ENCODE measurements around the gene WWOX. TPM values are rescaled to one million over a fixed set of nuclear protein-coding genes. Genes with fewer than 3 reads are reported as not detected.

WWOX gene
- polyA plus RNA-seq, 3 donors, result 36.4 to 36.6 (median 36.5) TPM

DNA sequence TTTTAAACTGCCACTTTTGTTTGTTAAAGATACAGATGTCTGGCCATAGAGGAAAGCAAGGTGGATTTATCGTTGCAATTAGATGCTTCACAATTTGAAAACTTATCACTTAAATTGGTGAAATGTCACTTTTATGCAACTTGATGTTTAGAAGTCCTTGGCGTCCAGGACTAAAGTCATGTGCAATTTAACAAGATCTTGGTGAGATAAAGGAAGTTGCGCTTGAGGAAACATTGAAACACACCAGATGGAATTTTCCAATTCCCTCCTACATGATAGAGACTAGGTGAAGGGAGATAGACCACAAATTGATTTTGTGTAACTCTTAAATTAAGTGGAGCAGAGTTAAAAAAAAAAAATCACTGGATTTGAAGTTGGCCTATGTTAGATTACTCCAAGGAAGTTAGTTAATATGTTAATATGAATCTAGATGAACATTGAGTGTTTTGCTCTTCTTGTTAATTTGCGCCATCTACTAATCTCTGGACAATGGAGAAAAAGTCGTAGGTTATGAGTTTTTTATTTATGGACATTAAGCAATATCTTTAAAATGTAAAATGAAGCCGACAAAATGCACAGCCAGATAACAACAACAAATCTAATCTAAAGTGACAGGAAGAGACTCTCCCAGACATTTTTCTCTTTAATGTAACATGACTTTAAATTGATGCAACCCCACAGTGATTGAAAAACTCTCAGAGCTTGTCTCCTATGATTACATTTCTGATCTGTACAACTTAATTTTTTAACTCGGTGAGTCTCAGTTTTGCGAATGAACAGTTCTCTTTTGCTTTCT, 119.6 kb downstream of the WWOX start:
- DNase-seq, result no peak

DNA sequence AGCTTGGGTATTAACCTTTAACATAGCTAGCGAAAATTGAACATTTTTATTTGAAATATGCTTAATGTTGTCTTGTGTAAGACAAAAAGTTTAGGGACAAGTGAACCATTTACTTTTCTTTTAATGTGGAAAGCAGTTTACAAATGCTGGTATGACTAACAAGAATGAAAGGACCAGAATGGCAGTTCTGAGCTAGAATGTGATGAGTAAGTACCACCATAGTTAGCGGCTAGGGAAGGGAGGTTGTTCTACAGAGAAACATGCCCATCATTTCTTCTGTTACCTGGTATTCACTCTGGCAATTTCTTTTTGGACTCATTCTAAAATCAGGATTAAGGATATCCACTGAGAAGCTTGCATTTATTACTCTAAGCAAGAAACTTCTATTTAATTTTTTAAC, 121.1 kb downstream of the WWOX start:
- no peak for DNase-seq

DNA sequence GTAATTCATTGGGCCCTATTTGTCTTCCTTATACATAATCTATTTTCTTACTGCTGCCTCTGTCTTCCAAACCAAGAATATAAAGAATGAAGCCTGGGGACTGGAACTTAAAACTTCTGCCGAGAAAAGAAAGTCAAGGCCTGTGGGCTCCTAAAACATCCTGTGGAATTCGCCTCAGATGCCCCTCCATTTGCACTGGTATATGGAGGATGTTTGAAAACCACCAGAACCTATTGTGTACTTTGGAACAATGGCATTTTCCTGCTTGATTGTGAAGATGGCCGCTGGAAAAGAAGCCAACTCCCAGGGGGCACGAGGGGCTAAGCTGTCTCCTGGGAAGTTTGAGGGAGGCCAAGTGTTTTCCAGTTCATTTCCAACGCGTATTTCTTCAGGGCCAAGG, 122.4 kb downstream of the WWOX start:
- DNase-seq, result no peak

DNA sequence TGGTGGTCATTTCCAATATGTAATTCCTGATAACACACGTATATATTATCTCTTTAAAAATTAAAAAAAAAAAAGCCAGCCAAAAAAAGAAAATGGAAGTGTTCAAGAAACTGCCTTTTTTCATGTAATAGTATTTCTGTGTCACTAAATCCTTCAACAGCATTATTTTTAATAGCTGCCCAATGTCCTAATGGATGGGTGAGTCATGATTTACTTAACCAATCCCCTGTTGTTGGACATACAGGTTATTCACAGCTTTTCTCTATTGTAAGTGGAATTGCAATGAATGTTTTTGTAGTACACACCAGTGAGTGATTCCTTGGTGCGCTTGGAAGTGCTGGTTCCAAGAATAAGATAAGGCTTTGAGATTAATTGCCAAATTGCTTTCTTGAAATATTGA, 124.9 kb downstream of the WWOX start:
- DNase-seq, result no peak

DNA sequence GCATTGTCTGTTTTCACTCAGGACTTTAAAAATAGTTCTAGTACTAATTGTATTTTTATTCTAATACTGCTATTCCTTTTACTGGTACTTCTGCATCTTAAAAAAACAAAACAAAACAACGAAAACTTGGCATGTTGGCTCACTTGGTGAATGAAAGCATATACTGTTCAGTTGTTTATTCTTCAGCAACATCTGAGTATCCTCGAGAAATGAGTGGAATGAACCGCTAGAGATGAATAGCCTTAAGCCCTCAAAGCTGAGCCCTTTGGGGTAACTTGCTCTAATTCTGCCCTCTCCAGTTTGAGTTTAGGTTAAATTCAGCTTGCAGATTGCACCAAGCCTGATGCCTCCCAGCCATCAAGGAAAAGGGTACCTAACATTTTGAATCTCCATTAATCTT, 126.5 kb downstream of the WWOX start:
- no peak for DNase-seq

DNA sequence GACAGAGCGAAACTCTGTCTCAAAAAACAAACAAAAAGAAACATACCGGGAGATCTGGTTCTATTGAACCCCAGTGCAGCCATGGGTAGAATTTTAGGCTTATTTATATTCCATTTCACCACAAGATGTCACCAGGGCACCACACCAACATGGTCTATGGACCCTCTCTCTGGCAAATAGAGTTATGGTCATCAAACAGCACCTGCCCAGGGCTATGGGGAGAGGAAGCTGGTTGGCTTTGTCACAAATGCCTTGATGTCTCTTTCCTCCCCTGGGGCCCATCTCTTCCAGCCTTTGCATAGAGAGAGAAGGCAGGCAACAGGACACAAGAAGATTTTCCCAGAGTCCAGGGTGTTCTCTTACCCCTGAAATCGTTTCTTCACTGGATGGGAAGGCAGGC, 128.4 kb downstream of the WWOX start:
- no peak for DNase-seq

DNA sequence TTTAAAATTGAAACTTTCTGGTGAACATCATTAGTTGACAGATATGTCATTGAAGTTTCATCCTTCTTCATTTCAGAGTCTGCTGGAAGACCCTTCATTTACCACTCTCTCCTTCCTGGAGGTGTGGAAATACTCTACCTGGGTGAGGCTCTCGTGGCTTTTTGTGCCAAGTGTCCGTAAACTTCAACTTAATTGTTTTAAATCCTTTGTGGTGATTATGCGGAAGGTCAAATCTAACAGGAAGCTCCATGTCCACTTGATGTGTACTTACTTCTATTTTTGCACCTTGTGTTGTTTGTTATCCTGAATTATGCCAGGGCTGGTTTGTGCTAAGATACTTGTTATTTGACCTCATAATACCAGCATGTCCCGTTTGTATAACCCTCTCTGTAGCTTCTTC, 129.2 kb downstream of the WWOX start:
- no peak for DNase-seq

DNA sequence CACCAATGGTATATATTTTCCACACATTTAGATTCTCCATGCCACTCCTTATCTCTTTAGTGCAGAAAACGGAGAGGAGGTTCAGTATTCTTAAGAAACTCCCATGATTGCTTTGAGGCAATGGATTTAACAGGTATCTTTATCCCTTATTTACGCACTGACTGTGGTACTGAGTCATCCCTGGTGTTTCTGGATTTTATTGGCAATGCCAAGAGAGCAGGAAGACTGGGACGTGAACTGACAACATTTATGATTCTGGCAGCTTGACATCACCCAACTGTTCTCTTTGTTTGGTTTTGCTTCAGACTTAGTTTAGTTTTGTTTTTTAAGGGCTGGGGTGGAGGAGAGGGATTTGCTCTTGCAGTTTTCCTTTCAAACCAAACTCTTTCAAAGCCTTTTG, 131.4 kb downstream of the WWOX start:
- DNase-seq, result no peak

DNA sequence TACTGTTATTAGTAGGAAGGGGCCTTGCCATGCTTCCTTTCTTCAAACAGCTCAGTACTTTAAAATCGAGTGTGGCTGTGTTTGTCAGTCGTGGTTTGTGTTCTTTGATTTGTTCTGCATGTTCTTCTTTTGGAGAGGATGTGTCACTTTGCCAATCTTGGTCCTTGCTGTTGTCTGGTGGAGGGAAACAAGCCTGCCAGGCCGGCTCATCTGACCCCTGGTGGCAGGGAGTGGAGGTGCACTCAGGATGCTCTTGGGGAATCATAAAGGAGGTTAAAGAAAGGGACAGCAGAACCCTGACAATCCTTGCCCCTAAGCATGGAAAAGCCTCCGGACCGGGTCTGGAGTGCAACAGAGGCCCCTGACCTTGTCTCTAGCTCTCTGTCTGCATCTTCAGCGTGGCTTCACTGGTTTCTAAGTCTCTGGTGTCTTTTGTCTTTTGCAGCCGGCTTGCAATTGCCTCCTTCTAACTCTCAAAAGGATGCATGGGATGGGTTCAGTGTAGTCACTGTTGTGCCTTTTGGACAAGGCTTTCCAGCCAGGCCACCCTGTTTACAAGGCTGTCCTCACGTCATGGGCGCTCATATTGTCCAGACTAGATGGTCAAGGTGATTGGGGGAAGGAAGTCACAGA, 135.8 kb downstream of the WWOX start:
- DNase-seq, result no peak

DNA sequence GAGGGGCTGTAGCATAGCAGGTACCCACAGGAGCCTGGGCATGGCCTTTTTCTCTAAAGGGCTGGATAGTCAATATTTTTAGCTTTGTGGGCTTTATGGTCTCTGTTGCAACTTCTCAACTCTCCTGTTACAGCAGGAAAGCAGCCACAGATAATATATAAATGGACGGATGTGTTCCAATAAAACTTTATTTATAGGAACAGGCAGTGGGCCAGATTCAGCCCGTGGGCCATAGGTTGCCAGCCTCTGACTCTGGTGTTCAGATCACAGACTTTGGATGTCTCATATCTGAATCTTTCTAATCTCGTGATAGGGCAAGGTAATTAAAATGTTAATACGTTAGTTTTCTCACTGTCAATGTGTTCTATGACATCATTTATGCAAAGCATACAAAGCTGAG, 136.4 kb downstream of the WWOX start:
- no peak for DNase-seq

DNA sequence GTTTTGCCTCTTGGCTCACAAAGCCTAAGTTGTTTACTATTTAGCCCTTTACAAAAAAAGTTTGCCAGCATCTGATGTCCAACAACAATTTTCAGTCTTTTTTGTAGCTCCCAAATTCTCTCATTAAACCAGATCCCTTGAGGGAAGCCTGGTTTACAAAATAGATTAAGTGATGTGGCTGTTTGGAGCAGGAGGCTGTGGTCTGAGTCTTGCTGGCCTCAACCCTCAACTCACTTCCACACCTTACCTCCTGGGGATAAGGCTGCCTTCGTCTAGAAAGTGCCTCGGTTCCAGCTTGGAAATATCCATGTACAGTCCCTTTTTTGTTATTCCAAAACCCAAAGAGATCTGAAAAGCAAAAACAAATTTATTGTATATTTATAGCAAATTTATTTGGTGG, 138.4 kb downstream of the WWOX start:
- no peak for DNase-seq

DNA sequence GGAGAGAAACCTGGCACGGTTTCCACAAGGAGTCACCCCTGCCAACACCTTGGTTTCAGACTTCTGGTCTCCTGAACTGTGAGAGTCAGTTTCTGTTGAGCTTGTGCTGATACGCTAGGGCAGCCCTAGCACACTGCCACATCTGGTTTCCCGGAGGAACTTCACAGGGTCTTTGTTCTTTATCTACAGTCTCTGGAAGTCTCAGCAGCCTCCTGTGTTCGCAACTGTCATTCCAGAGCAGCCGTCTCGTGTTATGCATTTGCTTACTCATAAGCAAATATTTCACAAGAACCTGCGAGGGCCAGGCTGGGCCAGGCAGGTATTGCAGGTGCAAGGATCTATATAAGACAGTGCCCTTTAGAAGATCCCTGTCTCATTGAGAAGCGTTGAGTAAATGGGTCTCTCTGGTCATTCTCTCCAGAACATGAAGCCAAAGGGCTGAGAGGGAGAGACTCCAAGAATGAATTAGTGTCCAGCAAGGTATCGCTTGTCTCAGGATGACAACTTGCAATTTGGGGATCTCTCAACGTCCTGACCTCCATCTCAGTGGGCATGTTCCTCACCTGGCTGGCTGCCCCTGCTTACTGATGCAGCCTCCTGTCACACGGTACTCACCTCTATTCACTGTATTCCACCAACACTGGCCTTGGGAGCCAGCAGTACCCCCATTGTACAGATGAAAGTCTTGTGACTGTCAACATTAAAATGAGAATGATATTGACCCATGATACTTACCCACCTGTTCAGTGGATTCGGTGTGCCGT, 141.2 kb downstream of the WWOX start:
- DNase-seq, result no peak

DNA sequence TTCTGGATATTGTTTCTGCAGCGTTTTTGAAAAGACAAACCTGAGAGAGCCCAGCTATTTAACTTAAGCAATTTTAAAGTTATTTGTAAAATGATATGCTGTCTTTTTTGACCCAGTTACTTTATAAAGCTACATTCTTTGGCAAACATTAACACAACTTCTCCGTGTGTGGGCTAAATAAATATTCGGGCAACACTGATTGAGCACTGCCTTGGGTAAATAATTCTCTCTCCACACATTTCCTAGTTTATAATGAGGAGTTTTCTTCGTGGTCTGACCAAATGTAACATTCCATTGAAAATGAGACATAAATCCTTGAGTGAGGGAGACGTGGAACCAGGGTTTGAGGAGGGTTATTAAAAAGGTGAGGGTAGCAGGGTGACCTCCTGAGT, 142.8 kb downstream of the WWOX start:
- no peak for DNase-seq

DNA sequence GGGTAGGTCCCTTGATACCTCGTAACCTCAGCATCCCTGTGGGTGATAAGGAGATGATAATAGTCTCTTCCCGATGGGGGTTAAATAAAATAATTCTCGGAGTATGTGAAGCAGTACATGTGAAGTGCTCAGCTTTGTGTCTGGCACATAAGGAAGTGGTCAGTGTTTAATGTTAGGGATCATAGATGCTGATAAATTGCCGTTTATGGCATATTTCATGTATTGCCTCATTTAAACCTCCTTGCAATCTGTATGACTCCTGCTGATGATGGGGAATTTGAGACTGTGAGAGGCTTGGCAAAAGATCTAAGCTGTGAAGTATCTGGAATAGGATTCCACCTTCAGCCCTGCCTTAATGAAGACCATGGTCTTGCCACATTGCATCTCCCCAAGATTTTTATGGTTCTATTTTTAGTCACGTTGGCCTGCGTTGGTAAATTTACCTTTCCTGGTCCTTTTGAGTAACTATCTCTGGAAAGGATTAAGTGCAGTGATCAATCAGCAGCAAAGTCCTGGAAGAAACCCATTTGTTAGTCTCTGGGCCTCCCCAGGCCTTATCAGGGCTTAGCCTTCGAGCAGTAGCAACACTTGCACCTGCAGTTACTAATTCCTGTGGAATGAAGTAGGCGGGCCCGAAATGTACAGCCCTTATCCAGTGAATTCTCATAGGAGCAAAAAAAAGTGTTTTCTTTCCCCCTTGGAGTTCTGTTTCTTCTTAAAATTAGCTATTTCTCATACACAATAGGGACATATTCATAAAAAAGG, 144.9 kb downstream of the WWOX start:
- DNase-seq, result no peak

DNA sequence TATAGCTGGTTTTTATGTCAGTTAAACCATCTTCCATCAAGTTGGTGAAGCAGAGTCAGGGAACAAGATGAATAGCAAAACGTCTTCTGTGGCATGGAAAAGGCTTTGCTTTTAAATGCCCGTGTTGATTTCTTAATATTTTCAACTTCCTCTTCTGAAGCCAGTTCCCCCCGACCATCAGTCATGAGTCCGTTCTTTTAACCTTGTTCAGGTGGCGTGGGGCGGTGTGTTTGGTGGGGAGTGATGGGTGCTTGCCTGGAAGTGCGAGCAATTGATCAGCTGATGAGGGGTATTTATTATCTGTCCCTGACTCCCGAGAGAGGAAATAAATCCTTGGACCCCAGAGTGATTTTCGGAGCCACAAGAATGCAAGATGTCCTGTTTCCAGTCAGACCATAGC, 147.1 kb downstream of the WWOX start:
- DNase-seq, result no peak

DNA sequence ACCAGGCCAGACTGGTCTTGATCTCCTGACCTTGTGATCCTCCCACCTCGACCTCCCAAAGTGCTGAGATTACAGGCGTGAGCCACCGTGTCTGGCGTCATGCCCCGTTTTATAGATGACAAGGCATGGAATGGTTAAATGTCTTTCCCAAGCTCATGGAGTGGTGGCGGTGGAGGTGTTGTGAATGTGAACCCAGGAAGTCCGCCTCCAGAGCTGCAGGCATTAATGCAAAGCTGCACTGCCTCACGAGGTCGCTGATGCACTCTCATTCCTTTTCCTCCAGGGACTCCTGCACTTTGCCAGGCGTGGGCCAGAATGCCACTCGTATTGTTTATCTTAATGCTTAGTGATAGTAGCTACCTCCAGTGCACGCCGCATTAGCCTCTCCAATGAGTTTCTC, 149.6 kb downstream of the WWOX start:
- no peak for DNase-seq

DNA sequence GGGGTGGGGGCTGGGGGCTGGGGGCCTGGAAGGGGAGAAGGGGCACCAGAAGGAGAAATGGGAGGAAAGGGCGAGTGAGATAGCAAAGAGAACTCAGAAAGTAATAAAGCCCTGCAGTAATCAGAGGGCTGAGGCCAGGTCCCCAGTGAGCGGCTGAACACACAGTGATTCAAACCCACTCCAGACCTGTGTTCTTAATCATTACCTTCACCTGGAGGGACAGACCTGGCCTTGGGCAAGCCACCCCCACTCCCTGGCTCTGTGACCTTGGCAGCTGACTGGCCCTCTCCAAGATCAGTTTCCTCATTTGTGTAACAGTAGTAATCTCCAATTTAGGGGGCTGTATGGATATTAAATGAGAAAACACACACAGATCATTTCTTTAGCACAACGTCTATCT, 150.4 kb downstream of the WWOX start:
- DNase-seq, result no peak

DNA sequence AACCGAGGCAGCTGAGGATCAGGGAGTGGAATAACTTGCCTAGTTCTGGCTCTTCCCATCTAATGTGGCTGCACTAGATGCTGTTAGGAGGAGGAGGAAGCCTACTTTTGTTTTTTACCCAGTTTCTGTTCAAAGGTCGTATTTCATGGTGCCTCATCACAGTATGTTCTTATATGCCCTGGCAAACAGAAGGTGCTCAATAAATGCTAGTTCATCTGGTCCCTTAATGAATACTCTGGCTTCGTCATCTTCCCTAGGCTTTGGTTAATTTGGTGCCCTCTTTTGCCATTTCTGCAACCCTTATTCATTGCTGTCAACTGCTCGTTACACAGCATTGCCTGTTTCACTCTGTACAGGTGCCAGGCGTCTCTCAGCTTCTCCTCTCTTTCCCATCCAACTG, 151.7 kb downstream of the WWOX start:
- DNase-seq, result no peak

DNA sequence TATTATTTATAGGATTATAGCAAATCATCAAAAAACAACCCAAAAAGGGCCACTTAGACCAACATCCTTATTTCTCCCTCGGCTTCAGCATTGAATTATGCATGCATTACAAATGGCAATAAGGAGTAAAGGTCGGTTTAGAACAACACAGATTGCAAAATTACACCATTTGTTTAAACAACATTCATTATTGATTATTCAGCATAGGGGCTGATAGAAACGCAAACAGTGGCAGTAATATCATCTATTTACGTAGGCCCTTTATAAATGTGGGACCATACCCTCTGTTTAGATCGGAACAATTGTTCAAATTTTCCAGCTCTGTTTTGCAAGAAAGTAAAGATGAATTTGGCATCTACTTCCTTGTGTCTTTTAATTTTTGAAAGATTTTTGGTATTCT, 153.3 kb downstream of the WWOX start:
- no peak for DNase-seq

DNA sequence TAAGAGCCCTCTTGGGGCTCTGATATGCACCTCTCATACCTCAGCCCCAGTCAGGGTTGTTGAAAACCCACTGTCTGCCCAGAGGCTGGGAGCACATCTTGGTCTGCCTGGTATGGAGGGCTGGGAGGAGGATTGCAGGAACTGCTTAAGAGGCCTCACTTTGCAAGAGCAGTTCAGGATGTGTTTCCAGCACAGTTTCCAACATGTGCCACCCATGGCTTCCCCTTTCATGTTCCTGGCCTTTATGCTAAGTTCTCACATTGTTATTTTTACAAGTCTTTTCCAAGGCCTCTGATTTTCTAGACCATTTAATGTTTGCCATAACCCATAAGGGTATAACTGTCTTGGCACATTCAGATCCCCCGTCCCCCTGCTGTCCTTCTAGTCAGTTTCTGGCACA, 155.4 kb downstream of the WWOX start:
- DNase-seq, result no peak

DNA sequence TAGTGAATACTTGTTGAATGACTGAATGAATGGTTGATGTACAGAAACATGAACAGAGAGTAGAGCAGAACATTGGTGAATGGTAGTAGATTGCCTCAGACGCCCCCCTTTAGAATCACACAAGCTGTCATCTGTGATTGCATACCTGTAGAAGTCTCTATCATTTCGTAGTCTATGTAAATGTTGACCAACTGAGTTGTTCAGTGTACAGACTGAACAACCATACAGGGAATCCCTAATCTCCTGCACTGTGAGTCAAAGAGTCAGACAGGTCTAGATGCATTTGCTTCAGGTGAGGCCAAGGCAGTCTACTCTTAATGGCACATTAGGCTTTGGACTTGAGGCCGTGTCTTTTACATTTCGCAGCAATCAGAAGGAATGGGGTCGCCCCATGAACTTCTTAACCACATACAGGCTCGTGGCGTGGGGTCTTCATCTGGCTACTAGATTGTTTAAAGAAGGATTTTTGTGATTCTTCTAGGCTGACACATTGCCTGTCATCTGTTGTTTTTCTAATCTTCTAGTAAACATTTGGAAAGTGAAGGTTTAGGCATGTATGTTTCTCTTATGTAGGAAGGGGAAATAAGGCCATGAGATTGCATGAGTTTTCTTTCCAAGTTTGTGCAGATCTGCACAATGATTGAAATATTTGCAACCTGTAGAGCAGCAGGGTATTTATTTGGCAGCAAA, 157.4 kb downstream of the WWOX start:
- DNase-seq, result no peak

DNA sequence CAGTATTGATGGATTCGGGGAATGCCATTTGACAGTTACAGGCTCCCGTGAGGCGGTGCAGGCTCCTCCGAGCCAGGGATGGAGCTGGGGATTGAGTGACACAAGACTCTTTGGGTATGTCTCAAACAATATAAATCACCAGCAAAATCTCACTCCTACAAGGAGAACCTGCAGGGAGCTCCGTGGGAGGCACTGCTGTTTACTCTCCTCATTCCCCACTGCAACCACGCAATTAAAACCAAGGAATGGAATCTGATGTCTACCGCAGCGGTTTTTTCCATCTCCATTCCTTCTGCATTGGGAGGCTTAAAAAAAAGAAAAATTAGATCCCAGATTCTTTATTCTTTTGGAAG, 157.9 kb downstream of the WWOX start:
- DNase-seq, result no peak

All from renal pelvis (tissue), 4 donors.